GM12878 (cell line): ENCODE data around the gene SMPD1. TPM values are rescaled to one million over a fixed set of nuclear protein-coding genes. Genes with fewer than 3 reads are reported as not detected.

Source experiments
- ATAC-seq: fragments of 200-7000 bp; cut with Tn5 transposase; 3 replicates; pipeline ENCODE4 v1.9.1; 2020; ENCODE audit warnings: mild to moderate bottlenecking, moderate library complexity
- BruUV-seq: library from RNA; stranded (reverse); fragments of 400-500 nt; replicated peaks from 2 replicates; lab custom pipeline; 2021; lab: Mats Ljungman, UMichigan
- CTCF ChIA-PET: fragments of 300-600 bp; sonication (Branson Sonifier 250); formaldehyde crosslinking; extraction: SDS; loops from one replicate; lab custom pipeline; 2021; ENCODE audit warnings: inconsistent platforms; lab: Yijun Ruan, JAX
- POLR2A ChIA-PET: fragments of 350-600 bp; formaldehyde crosslinking; extraction: SDS; loops from one replicate; lab custom pipeline; 2021; ENCODE audit warnings: inconsistent platforms; lab: Charles Lee
- RAD21 ChIA-PET: fragments of 300-600 bp; sonication (Branson Sonifier 250); formaldehyde crosslinking; loops from one replicate; lab custom pipeline; 2023; ENCODE audit warnings: antibody characterized with exemption; ENCODE audit not compliant: unreplicated experiment; lab: Charles Lee
- SMC1A ChIA-PET: fragments of 300-600 bp; sonication (Branson Sonifier 250); formaldehyde crosslinking; loops from one replicate; lab custom pipeline; 2023; ENCODE audit not compliant: unreplicated experiment, uncharacterized antibody; lab: Charles Lee
- DNase-seq: peaks from one replicate; pipeline ENCODE4 v3.0.0-alpha.2; 2011; ENCODE audit warnings: low read depth, low spot score
- FAIRE-seq: peaks from 3 replicates; lab custom pipeline; 2011; peaks lifted over from hg19 to GRCh38; lab: Jason Lieb, UNC
- H2AFZ ChIP-seq: 2 replicates; pipeline ENCODE4 v1.6.0; 2011; ENCODE audit warnings: low read depth, low read length, control low read depth; ENCODE audit not compliant: control insufficient read depth
- H3K27ac ChIP-seq: 2 replicates; pipeline ENCODE4 v1.5.1; 2011; ENCODE audit warnings: control low read depth; ENCODE audit not compliant: control insufficient read depth, insufficient read depth
- H3K27me3 ChIP-seq, 2 experiments: replicated peaks in 1 of 2; 2 replicates each; pipeline versions ENCODE4 v1.6.0 to v1.6.1; 2011; ENCODE audit warnings: low read length in 1 of 2; ENCODE audit not compliant: control insufficient read depth in 2 of 2, insufficient read depth in 2 of 2
- H3K36me3 ChIP-seq, 2 experiments: 2 replicates each; pipeline ENCODE4 v1.5.1; 2011; ENCODE audit warnings: low read length in 1 of 2; ENCODE audit not compliant: control insufficient read depth in 2 of 2, insufficient read depth in 2 of 2
- H3K4me1 ChIP-seq: 2 replicates; pipeline ENCODE4 v1.6.1; 2011; ENCODE audit warnings: mild to moderate bottlenecking, low read length, moderate library complexity, mixed read lengths; ENCODE audit not compliant: control insufficient read depth, insufficient read depth
- H3K4me2 ChIP-seq: 2 replicates; pipeline ENCODE4 v1.6.0; 2011; ENCODE audit warnings: control low read depth; ENCODE audit not compliant: control insufficient read depth, insufficient read depth
- H3K4me3 ChIP-seq: fragments of 200-600 bp; sonication (generic); 2 replicates; pipeline ENCODE4 v1.5.1; 2016
- H3K79me2 ChIP-seq: 2 replicates; pipeline ENCODE4 v1.6.0; 2011; ENCODE audit warnings: low read length; ENCODE audit not compliant: control insufficient read depth, insufficient read depth
- H3K9ac ChIP-seq: 2 replicates; pipeline ENCODE4 v1.8.0; 2011; ENCODE audit warnings: low read length, control low read depth, mixed read lengths; ENCODE audit not compliant: control insufficient read depth, insufficient read depth
- H3K9me3 ChIP-seq: replicated peaks from 3 replicates; pipeline ENCODE4 v1.5.1; 2011; ENCODE audit warnings: mild to moderate bottlenecking, low read length; ENCODE audit not compliant: control insufficient read depth, insufficient read depth
- H4K20me1 ChIP-seq: 2 replicates; pipeline ENCODE4 v1.6.0; 2011; ENCODE audit not compliant: control insufficient read depth, insufficient read depth
- CBX3 ChIP-seq: fragments of 200-600 bp; sonication (generic); IDR thresholded peaks from 2 replicates; pipeline ENCODE4 v1.6.1; 2016; ENCODE audit warnings: low read depth, borderline replicate concordance
- EZH2 ChIP-seq: IDR thresholded peaks from 2 replicates; pipeline ENCODE4 v1.6.1; 2012; ENCODE audit warnings: low read depth, mild to moderate bottlenecking, control low read depth, inconsistent platforms, low read length, borderline replicate concordance; ENCODE audit not compliant: control insufficient read depth
- HCFC1 ChIP-seq: fragments of 150-350 bp; IDR thresholded peaks from 2 replicates; pipeline ENCODE4 v1.6.1; 2014; ENCODE audit warnings: low read length
- NFYA ChIP-seq: IDR thresholded peaks from 2 replicates; pipeline ENCODE4 v1.6.1; 2011; ENCODE audit warnings: low read depth, mild to moderate bottlenecking, low read length, improper control_type of control experiment, borderline replicate concordance
- YY1 ChIP-seq: IDR thresholded peaks from 2 replicates; pipeline ENCODE4 v1.6.1; 2011; ENCODE audit warnings: low read depth, mild to moderate bottlenecking, low read length
- ZSCAN29 ChIP-seq: fragments of 450-650 bp; IDR thresholded peaks from 2 replicates; pipeline ENCODE4 v1.6.1; 2017; ENCODE audit warnings: mild to moderate bottlenecking, moderate library complexity
- WGBS: methylation state at CpG from one replicate; pipeline ENCODE4 v1.1.6; 2016; ENCODE audit warnings: low lambda C conversion rate; ENCODE audit not compliant: insufficient replicate concordance, insufficient coverage; ENCODE audit errors: missing lambda C conversion rate; 5-methylcytosine and 5-hydroxymethylcytosine counted together
- in situ Hi-C: fragments of 300-500 bp; cut with MboI; formaldehyde crosslinking; loops from 9 replicates; pipeline ENCODE4 v1.14.3; 2018; ENCODE audit warnings: mixed read lengths
- intact Hi-C: fragments of 100-400 bp; cut with micrococcal nuclease; formaldehyde crosslinking; loops from one replicate; pipeline ENCODE4 v1.14.2; 2022; ENCODE audit not compliant: unreplicated experiment
- polyA plus RNA-seq, 11 experiments: library from polyadenylated mRNA; depleted of rRNA in 4 of 11; unstranded in 6 of 11; stranded (reverse) in 5 of 11; fragments of >200 nt; fragmentation: Nextera tagmentation in 4 of 11; fragmentation: Illumina TruSeq in 1 of 11; extraction: Ambion mirVana in 4 of 11; extraction: Trizol in 1 of 11; gene quantifications; 1 replicate in 1 of 11; 2 replicates in 10 of 11; pipeline versions ENCODE4 v1.2.1 to v1.2.3, GENCODE V29; 2011 to 2016; ENCODE audit warnings: inconsistent platforms in 2 of 11, missing spikeins in 2 of 11, low read depth in 1 of 11
- total RNA-seq, 4 experiments: library from RNA; depleted of rRNA in 3 of 4; stranded (reverse); fragments of >200 nt in 3 of 4; fragmentation: Illumina TruSeq in 1 of 4; extraction: Trizol in 1 of 4; gene quantifications; 2 replicates each; pipeline versions ENCODE4 v1.2.1 to v1.2.3, GENCODE V29; 2013 to 2021
- TF ChIP-seq, protein P1 (sequence below): fragments of 450-650 bp; IDR thresholded peaks from 2 replicates; pipeline ENCODE4 v1.6.1; 2014; ENCODE audit warnings: mild to moderate bottlenecking
- TF ChIP-seq, protein P2 (sequence below): IDR thresholded peaks from 2 replicates; pipeline ENCODE4 v1.6.1; 2012; ENCODE audit warnings: low read length, inconsistent platforms
- TF ChIP-seq, protein P3 (sequence below): fragments of 450-650 bp; formaldehyde crosslinking; IDR thresholded peaks from 2 replicates; pipeline ENCODE4 v1.4.0; 2020; ENCODE audit warnings: mild to moderate bottlenecking, moderate library complexity
- TF ChIP-seq, protein P4 (sequence below): fragments of 450-650 bp; IDR thresholded peaks from 2 replicates; pipeline ENCODE4 v1.6.1; 2016; ENCODE audit warnings: mild to moderate bottlenecking

The SMPD1 gene
- total and polyA plus RNA-seq, 10 of the 15 experiments (the other 5 are each of a cell fraction or from before 2014, with no cell fraction given), result 1.4 to 13.7 (median 6.2) TPM

DNA sequence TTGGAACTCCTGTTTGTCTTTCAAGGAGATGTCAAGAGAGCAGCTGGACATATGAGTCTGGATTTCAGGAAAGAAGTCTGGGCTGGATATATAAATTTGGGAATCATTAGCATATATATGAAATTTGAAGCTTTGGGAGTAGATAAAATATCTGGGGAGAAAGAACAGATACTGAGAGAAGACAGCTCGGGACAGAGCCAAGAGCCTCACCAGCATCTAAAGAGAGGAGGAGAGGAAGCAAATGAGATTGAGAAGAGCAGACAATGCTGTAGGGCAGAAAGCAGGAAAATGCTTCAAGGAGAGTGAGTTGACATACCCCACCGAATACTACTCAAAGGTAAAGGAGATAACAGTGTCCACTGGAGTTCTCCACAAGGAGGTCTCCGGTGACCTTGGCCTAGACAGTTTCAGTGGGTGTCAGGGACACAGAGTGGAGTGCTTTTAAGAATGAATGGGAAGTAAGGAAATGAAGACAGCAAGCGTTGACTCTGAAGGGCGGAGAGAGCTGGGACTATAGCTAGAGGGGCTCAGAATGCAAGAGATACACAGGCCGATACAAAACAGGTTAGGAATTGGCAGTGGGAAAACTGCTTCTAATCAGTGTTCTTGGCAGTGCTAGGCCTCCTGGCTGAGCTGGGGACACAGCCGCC is 27.8 kb downstream of the SMPD1 start (continued):
- TF ChIP-seq NFYA (no peak), ZSCAN29 (no peak)
- TF ChIP-seq, protein P1, sequence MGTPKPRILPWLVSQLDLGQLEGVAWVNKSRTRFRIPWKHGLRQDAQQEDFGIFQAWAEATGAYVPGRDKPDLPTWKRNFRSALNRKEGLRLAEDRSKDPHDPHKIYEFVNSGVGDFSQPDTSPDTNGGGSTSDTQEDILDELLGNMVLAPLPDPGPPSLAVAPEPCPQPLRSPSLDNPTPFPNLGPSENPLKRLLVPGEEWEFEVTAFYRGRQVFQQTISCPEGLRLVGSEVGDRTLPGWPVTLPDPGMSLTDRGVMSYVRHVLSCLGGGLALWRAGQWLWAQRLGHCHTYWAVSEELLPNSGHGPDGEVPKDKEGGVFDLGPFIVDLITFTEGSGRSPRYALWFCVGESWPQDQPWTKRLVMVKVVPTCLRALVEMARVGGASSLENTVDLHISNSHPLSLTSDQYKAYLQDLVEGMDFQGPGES, result no peak

DNA sequence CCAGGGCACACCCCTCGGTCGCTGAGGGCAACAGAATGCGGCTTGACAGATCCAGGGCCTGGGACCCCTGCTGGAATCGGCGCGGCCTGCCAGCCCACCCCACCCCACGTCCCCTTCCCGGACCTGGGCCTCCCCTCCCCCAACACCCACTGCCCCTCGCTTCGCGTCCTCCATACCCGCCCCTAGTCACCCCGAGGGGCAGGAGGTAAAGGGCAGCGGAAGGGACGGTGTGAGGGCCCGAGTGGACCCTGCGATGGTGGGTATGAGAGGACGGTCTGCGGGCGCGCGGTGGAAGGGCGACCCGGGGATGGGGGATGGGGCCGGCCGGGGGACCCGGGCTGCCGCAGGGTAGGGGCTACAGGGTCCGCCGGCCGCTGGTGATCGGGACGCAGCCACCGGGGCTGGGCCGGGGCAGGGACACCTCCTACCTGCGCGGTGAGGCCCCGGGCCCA is 28.3 kb downstream of the SMPD1 start:
- no peaks in the 10 kb centered on the region for H3K9me3 ChIP-seq
- in situ Hi-C loops, result no loop called here
- no TSS peak for BruUV-seq
- no peak overlapping the region for H3K27ac ChIP-seq
- H3K4me2 ChIP-seq, result peak overlapping the region; percentile 78; the same call in 1 of the 2 replicates
- RAD21 ChIA-PET, result no interaction called here
- H3K36me3 ChIP-seq, result no peaks in the 10 kb centered on the region
- POLR2A ChIA-PET, result interaction anchor here (0.9 kb wide), 1 partner anchor 15 kb away, joined by 3 read pairs; no protein-coding TSS in a partner anchor
- CTCF ChIA-PET, result interaction anchor here (2.4 kb wide), 1 partner anchor 40 kb away, joined by 10 read pairs; no protein-coding TSS in a partner anchor
- SMC1A ChIA-PET, result interaction anchor here (1.3 to 1.6 kb wide), 2 partner anchors 16 to 39 kb away, joined by 5 read pairs; no protein-coding TSS in a partner anchor
- DNase-seq (no peak), ATAC-seq (no peak; the same call in 2 of the 3 replicates), FAIRE-seq (no peak)
- H4K20me1 ChIP-seq, result no peaks in the 10 kb centered on the region; the same call in 1 of the 2 replicates
- H2AFZ ChIP-seq, result no peak overlapping the region
- H3K79me2 ChIP-seq, result no peaks in the 10 kb centered on the region
- 36% methylated on average over 10 of the region's 38 CpGs for WGBS
- H3K27me3 ChIP-seq, result peaks cover 4 to 9% of the 10 kb centered on the region in 2 experiments; a peak in 3 of 4 replicates
- no peak overlapping the region for H3K9ac ChIP-seq
- peak overlapping the region; percentile 85 for H3K4me3 ChIP-seq
- peaks cover 8% of the 10 kb centered on the region for H3K4me1 ChIP-seq
- intact Hi-C loops, result no loop called here
- TF ChIP-seq, protein P2, sequence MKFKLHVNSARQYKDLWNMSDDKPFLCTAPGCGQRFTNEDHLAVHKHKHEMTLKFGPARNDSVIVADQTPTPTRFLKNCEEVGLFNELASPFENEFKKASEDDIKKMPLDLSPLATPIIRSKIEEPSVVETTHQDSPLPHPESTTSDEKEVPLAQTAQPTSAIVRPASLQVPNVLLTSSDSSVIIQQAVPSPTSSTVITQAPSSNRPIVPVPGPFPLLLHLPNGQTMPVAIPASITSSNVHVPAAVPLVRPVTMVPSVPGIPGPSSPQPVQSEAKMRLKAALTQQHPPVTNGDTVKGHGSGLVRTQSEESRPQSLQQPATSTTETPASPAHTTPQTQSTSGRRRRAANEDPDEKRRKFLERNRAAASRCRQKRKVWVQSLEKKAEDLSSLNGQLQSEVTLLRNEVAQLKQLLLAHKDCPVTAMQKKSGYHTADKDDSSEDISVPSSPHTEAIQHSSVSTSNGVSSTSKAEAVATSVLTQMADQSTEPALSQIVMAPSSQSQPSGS, result no peak
- TF ChIP-seq CBX3 (no peak), HCFC1 (no peak), EZH2 (no peak), YY1 (no peak)
- TF ChIP-seq, protein P3, sequence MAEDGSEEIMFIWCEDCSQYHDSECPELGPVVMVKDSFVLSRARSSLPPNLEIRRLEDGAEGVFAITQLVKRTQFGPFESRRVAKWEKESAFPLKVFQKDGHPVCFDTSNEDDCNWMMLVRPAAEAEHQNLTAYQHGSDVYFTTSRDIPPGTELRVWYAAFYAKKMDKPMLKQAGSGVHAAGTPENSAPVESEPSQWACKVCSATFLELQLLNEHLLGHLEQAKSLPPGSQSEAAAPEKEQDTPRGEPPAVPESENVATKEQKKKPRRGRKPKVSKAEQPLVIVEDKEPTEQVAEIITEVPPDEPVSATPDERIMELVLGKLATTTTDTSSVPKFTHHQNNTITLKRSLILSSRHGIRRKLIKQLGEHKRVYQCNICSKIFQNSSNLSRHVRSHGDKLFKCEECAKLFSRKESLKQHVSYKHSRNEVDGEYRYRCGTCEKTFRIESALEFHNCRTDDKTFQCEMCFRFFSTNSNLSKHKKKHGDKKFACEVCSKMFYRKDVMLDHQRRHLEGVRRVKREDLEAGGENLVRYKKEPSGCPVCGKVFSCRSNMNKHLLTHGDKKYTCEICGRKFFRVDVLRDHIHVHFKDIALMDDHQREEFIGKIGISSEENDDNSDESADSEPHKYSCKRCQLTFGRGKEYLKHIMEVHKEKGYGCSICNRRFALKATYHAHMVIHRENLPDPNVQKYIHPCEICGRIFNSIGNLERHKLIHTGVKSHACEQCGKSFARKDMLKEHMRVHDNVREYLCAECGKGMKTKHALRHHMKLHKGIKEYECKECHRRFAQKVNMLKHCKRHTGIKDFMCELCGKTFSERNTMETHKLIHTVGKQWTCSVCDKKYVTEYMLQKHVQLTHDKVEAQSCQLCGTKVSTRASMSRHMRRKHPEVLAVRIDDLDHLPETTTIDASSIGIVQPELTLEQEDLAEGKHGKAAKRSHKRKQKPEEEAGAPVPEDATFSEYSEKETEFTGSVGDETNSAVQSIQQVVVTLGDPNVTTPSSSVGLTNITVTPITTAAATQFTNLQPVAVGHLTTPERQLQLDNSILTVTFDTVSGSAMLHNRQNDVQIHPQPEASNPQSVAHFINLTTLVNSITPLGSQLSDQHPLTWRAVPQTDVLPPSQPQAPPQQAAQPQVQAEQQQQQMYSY (CRISPR knock-in tag), result no peak
- TF ChIP-seq, protein P4, sequence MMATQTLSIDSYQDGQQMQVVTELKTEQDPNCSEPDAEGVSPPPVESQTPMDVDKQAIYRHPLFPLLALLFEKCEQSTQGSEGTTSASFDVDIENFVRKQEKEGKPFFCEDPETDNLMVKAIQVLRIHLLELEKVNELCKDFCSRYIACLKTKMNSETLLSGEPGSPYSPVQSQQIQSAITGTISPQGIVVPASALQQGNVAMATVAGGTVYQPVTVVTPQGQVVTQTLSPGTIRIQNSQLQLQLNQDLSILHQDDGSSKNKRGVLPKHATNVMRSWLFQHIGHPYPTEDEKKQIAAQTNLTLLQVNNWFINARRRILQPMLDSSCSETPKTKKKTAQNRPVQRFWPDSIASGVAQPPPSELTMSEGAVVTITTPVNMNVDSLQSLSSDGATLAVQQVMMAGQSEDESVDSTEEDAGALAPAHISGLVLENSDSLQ, result no peak
